Hepatocyte (in vitro differentiated cells): ENCODE data around the gene CRISPLD2.

ENCODE experiments used
- EZH2phosphoT487 ChIP-seq: fragments of 200-600 bp; sonication (generic); IDR thresholded peaks from one replicate; pipeline ENCODE4 v1.6.1; 2018; ENCODE audit warnings: antibody characterized with exemption, mild to moderate bottlenecking, low read depth, moderate library complexity; ENCODE audit not compliant: unreplicated experiment, severe bottlenecking
- TF ChIP-seq, protein P1 (sequence below): fragments of 200-600 bp; sonication (generic); IDR thresholded peaks from 2 replicates; pipeline ENCODE4 v1.5.1; 2016; ENCODE audit warnings: antibody characterized with exemption, mild to moderate bottlenecking; ENCODE audit not compliant: poor library complexity

DNA sequence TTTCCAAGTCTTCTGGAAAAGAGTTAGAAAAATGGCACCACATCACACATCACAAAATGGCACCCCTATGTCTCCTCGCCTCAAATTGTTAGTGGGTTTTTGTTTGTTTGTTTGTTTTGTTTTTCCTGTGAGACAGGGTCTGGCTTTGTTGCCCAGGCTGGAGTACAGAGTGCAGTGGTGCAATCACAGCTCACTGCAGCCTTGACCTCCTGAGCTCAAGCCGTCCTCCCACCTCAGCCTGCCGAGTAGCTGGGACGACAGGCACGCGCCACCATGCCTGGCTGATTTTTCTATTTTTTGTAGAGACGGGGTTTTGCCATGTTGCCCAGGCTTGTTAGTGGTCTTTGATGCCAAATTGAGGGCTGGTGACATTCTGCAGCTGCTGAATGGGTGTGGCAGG, 3.8 kb upstream of the CRISPLD2 start:
- TF ChIP-seq EZH2phosphoT487: no peak
- TF ChIP-seq, protein P1, sequence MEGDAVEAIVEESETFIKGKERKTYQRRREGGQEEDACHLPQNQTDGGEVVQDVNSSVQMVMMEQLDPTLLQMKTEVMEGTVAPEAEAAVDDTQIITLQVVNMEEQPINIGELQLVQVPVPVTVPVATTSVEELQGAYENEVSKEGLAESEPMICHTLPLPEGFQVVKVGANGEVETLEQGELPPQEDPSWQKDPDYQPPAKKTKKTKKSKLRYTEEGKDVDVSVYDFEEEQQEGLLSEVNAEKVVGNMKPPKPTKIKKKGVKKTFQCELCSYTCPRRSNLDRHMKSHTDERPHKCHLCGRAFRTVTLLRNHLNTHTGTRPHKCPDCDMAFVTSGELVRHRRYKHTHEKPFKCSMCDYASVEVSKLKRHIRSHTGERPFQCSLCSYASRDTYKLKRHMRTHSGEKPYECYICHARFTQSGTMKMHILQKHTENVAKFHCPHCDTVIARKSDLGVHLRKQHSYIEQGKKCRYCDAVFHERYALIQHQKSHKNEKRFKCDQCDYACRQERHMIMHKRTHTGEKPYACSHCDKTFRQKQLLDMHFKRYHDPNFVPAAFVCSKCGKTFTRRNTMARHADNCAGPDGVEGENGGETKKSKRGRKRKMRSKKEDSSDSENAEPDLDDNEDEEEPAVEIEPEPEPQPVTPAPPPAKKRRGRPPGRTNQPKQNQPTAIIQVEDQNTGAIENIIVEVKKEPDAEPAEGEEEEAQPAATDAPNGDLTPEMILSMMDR: no peak
